Measurements from ENCODE around the gene MPV17L2. TPM values are rescaled to one million over a fixed set of nuclear protein-coding genes. Genes with fewer than 3 reads are reported as not detected.

MPV17L2 gene
- total RNA-seq, 4 donors from 2014 or later = 11.1 to 19.0 (median 15.5) TPM

DNA sequence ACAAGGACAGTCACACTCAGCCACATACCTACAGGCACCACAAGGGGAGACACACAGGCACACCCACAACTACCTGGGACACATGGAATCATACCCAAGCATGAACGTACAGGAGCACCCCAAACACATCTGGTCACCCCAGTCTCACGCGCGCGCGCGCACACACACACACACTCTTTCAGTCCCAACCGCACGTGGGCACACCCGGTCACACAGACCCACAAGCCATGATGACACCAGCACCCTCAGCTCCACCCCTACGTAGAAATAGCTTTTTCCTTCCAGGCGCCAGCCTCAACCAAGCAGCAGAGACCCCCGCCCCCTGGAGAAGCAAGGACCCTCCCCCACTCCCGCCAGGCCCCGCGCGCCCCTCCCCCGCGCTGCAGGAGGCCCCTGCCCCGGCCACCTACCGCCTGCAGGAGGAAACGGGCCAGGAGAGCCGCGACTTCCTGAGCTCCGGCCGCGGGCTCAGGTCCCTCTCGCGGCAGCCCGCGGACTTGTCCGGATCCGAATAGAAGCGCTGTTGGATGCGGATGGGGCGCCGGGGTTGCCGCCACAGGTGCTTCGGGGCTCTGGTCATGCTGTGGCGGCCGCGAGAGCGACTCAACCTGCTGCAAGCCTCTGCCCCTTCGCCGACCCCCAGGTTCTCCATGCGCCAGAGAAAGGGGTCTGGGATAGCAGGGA, 39.7 kb downstream of the MPV17L2 start:
- Histone ChIP-seq H3K4me3 (no peak overlapping the region), H3K4me1 (peaks cover 0 to 10% (median 0%) of the 10 kb centered on the region in 4 donors), H3K36me3 (no peaks in the 10 kb centered on the region), H3K27ac (no peak overlapping the region), H3K27me3 (peaks cover 2 to 86% of the 10 kb centered on the region in 2 donors), H3K9me3 (peaks cover 0 to 15% (median 2%) of the 10 kb centered on the region in 4 donors)
- no peak for DNase-seq (ENCODE audit: low spot score in 2 of 2)
- TF ChIP-seq CTCF (IDR thresholded peaks at IDR 0.05) (no peak), POLR2A (IDR thresholded peaks at IDR 0.05) (no peak), EP300 (IDR thresholded peaks at IDR 0.05) (no peak)
- WGBS, 2 donors = 7 to 14% methylated on average over 19 to 43 of the region's 46 CpGs

- no peak overlapping the region for H3K4me3 ChIP-seq
- H3K9me3 ChIP-seq = peaks cover 0 to 15% (median 2%) of the 10 kb centered on the region in 4 donors
- peaks cover 2 to 80% of the 10 kb centered on the region in 2 donors for H3K27me3 ChIP-seq
- no peaks in the 10 kb centered on the region for H3K36me3 ChIP-seq
- TF ChIP-seq POLR2A (IDR thresholded peaks at IDR 0.05) = no peak
- TF ChIP-seq EP300 (IDR thresholded peaks at IDR 0.05) = no peak
- TF ChIP-seq CTCF (IDR thresholded peaks at IDR 0.05) = no peak
- 22 to 25% methylated on average over 32 to 37 of the region's 37 CpGs for WGBS, 2 donors
- no peak for DNase-seq (ENCODE audit: low spot score in 2 of 2)
- H3K4me1 ChIP-seq = peaks cover 0 to 10% (median 0%) of the 10 kb centered on the region in 4 donors
- H3K27ac ChIP-seq = no peak overlapping the region
These were observed 40.3 kb downstream of the MPV17L2 start for GRCh38 chr19:18233224-18233825.

- H3K4me3 ChIP-seq = no peak overlapping the region
- TF ChIP-seq POLR2A (IDR thresholded peaks at IDR 0.05) = no peak
- no peak for TF ChIP-seq CTCF (IDR thresholded peaks at IDR 0.05)
- no peak for TF ChIP-seq EP300 (IDR thresholded peaks at IDR 0.05)
- DNase-seq (ENCODE audit: low spot score in 2 of 2) = no peak
- H3K4me1 ChIP-seq = peaks cover 0 to 10% (median 0%) of the 10 kb centered on the region in 4 donors
- no peaks in the 10 kb centered on the region for H3K36me3 ChIP-seq
- H3K9me3 ChIP-seq = peaks cover 0 to 15% (median 2%) of the 10 kb centered on the region in 4 donors
- H3K27me3 ChIP-seq = peaks cover 2 to 76% of the 10 kb centered on the region in 2 donors
- WGBS, 2 donors = 28 to 37% methylated on average over 5 to 6 of the region's 6 CpGs
- H3K27ac ChIP-seq = no peak overlapping the region
These were observed 41.2 kb downstream of the MPV17L2 start for GRCh38 chr19:18234194-18234593.

DNA sequence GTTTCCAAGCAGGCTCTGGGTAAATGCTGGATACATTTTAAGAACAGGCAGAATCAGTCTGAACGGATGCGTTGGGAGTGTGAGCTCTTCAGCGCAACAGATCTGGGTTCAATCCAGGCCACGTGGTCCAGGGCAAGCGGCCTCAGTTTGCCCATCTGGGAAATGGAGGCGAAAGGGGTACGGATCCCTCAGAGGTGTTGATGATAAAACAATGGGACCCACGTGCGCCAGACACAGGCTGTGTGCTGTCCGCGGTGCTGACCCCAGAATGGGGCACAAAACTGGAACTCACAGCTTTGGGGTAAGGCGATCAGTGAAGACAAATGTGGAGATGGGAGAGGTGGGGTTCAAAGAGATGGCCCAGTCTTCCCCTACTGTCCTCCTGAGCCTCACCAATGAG, 46.3 kb downstream of the MPV17L2 start:
- no peak overlapping the region for H3K27ac ChIP-seq
- no peak for DNase-seq (ENCODE audit: low spot score in 2 of 2)

More for the DNA sequence above, 46.3 kb downstream of the MPV17L2 start:
- no peaks in the 10 kb centered on the region for H3K9me3 ChIP-seq
- no peaks in the 10 kb centered on the region for H3K36me3 ChIP-seq
- H3K4me3 ChIP-seq = no peak overlapping the region
- WGBS, 2 donors = 31 to 35% methylated on average over 12 of the region's 12 CpGs
- H3K27me3 ChIP-seq = peaks cover 2 to 34% of the 10 kb centered on the region in 2 donors
- H3K4me1 ChIP-seq = peaks cover 0 to 4% (median 0%) of the 10 kb centered on the region in 4 donors
- no peak for TF ChIP-seq EP300 (IDR thresholded peaks at IDR 0.05)
- TF ChIP-seq CTCF (IDR thresholded peaks at IDR 0.05) = no peak
- no peak for TF ChIP-seq POLR2A (IDR thresholded peaks at IDR 0.05)

Data from tibial nerve (tissue), 4 donors.